Activated naive CD8-positive, alpha-beta T cell treated with anti-CD3 and anti-CD28 coated beads for 36 hours (primary cell): ENCODE data around the gene CBX5. TPM values are rescaled to one million over a fixed set of nuclear protein-coding genes. Genes with fewer than 3 reads are reported as not detected.
A peak's percentile ranks its signal among the peaks of the same experiment; 100 is the strongest.
"Not testable (repeated sequence)": the region's sequence is repeated elsewhere in the genome, so short reads cannot be mapped to it uniquely, and the experiment has no call there.

ENCODE experiments used
- DNase-seq: peaks from one replicate; pipeline ENCODE4 v3.0.0; 2021
- H3K27ac Mint-ChIP-seq: one replicate; pipeline ENCODE4 v1.8.0; 2022; ENCODE audit warnings: mild to moderate bottlenecking, moderate library complexity, mixed read lengths
- H3K27me3 Mint-ChIP-seq: one replicate; pipeline ENCODE4 v1.8.0; 2022; ENCODE audit warnings: mild to moderate bottlenecking, mixed read lengths
- H3K36me3 Mint-ChIP-seq: one replicate; pipeline ENCODE4 v1.8.0; 2021; ENCODE audit warnings: mild to moderate bottlenecking, mixed read lengths
- H3K4me1 Mint-ChIP-seq: one replicate; pipeline ENCODE4 v1.8.0; 2021; ENCODE audit warnings: mixed read lengths
- H3K4me3 Mint-ChIP-seq: one replicate; pipeline ENCODE4 v1.8.0; 2022; ENCODE audit warnings: mild to moderate bottlenecking, moderate library complexity, mixed read lengths
- H3K9me3 Mint-ChIP-seq: one replicate; pipeline ENCODE4 v1.8.0; 2022; ENCODE audit warnings: mixed read lengths
- total RNA-seq, 2 experiments: library from RNA; stranded (reverse); gene quantifications; one replicate each; pipeline ENCODE4 v1.2.3, GENCODE V29; 2021

Gene CBX5
- total RNA-seq, 2 experiments from 2014 or later: 101 to 105 TPM

- peak overlapping the region; percentile 66 for H3K27ac Mint-ChIP-seq
- H3K27me3 Mint-ChIP-seq: peaks cover 15% of the 10 kb centered on the region
- not testable (repeated sequence) for DNase-seq, H3K4me3 Mint-ChIP-seq, H3K9me3 Mint-ChIP-seq
- H3K4me1 Mint-ChIP-seq: peaks cover 52% of the 10 kb centered on the region
- peaks cover 15% of the 10 kb centered on the region for H3K36me3 Mint-ChIP-seq
These were observed 4.3 kb upstream of the CBX5 start for GRCh38 chr12:54284070-54284780.

GRCh38 chr12:54282949-54283593 is 3.1 kb upstream of the CBX5 start:
- Mint-ChIP-seq H3K27me3 (peaks cover 15% of the 10 kb centered on the region), H3K4me3 (no peak overlapping the region), H3K27ac (no peak overlapping the region), H3K36me3 (peaks cover 15% of the 10 kb centered on the region), H3K4me1 (peaks cover 53% of the 10 kb centered on the region), H3K9me3 (no peaks in the 10 kb centered on the region)
- DNase-seq: peak; percentile 32

DNA sequence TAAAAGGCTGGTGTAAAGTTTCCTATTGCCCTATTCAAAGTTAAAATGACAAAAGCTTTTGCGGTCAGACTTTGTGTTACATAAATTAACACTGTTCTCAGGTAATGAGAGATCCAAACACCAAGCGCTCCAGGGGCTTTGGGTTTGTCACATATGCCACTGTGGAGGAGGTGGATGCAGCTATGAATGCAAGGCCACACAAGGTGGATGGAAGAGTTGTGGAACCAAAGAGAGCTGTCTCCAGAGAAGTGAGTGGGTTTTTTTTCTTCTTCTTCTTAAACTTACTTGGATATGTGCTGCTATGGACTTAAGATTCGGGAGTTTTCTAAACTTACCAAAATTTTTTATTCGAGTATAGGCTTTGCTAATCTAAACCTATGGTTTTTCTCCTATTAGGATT is 1.8 kb upstream of the CBX5 start:
- H3K4me3 Mint-ChIP-seq, H3K9me3 Mint-ChIP-seq, DNase-seq, H3K36me3 Mint-ChIP-seq, H3K27ac Mint-ChIP-seq: not testable (repeated sequence)
- H3K27me3 Mint-ChIP-seq: peaks cover 15% of the 10 kb centered on the region
- peaks cover 61% of the 10 kb centered on the region for H3K4me1 Mint-ChIP-seq

GRCh38 chr12:54281261-54281638 is 1.3 kb upstream of the CBX5 start:
- not testable (repeated sequence) for DNase-seq, H3K27ac Mint-ChIP-seq, H3K4me3 Mint-ChIP-seq, H3K36me3 Mint-ChIP-seq, H3K9me3 Mint-ChIP-seq
- Mint-ChIP-seq H3K27me3 (peaks cover 15% of the 10 kb centered on the region), H3K4me1 (peaks cover 61% of the 10 kb centered on the region)

DNA sequence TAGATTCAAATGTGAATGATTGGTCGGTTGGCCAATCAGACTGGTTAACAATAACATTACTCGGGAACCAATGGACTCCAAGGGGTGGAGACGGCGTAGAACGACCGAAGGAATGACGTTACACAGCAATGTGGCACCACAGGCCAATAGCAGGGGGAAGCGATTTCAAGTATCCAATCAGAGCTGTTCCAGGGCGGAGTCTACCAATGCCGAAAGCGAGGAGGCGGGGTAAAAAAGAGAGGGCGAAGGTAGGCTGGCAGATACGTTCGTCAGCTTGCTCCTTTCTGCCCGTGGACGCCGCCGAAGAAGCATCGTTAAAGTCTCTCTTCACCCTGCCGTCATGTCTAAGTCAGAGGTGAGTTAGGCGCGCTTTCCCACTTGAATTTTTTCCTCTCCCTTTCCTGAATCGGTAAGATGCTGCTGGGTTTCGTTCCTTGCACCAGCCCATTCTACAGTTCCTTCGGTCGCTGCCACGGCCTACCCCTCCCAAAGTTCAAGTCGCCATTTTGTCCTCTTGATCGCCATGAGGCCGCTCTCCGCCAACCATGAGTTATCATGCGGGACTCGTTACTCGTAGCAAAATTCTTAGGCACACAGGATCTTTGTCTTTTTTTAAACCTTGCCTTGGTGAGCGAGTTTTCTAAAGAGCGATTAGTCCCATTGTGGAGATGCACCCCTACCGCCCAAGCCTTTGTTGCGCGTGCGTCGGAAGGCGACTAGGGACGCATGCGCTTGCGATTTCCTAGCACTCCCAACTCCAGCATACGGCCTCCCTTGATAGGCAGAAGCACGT is 742 bp upstream of the CBX5 start, which contains the start of gene HNRNPA1:
TSS of gene HNRNPA1 (plus strand) at position 259 of the 793 bp plus-strand sequence. CDS start at position 341, 82 bp downstream.
- no peak within 1 kb of the TSS for H3K4me3 Mint-ChIP-seq

DNA sequence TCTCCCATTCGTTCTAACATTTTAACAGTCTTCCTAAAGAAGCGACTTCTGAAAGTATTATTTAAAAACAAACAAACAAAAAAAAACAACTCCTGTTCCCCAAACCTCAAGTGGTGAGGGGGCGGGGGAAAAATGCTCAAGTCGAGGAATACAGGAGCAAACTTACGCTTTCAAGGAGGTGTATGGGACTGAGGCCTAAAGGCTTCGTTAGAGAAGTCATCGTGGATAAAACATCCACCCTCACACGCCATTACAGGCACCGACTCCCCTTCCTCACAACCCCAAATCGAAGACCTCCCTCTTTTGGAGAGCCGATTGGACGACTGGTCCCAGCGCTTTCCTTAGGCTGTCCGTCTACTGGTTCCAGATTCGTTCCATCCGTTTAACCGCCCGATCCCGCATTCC is 693 bp downstream of the CBX5 start:
- H3K4me1 Mint-ChIP-seq: peaks cover 60% of the 10 kb centered on the region
- peaks cover 15% of the 10 kb centered on the region for H3K27me3 Mint-ChIP-seq
- H3K9me3 Mint-ChIP-seq: no peaks in the 10 kb centered on the region
- H3K4me3 Mint-ChIP-seq: no peak overlapping the region
- H3K27ac Mint-ChIP-seq: no peak overlapping the region
- no peak for DNase-seq
- peaks cover 8% of the 10 kb centered on the region for H3K36me3 Mint-ChIP-seq

More for the DNA sequence above, 742 bp upstream of the CBX5 start, which contains the start of gene HNRNPA1:
- DNase-seq: peak; percentile 92
- Mint-ChIP-seq H3K36me3 (peaks cover 8% of the 10 kb centered on the region), H3K27ac (no peak within 1 kb of the TSS), H3K9me3 (no peaks in the 10 kb centered on the region), H3K27me3 (peaks cover 15% of the 10 kb centered on the region), H3K4me1 (peaks cover 62% of the 10 kb centered on the region)

DNA sequence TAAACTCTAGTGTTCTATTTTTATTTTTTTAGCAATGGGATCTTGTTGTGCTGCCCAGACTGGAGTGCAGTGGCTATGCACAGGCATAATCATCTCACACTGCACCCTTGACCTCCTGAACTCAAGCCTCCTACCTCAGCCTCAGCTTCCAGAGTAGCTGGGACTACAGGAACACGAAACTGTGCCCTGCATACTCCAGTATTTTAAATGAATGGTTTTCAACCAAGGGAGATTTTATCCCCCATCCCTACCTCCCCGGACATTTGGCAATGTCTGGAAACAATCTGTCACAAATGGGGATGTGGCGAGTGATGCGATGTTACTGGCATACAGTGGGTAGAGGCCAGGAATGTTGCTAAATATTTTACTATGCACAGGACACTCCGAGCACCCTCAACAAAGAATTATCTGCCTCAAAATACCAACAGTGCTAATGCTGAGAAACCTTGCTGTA is 2.1 kb downstream of the CBX5 start:
- peaks cover 56% of the 10 kb centered on the region for H3K4me1 Mint-ChIP-seq
- no peak for DNase-seq
- no peak overlapping the region for H3K4me3 Mint-ChIP-seq
- peaks cover 12% of the 10 kb centered on the region for H3K27me3 Mint-ChIP-seq
- H3K27ac Mint-ChIP-seq: no peak overlapping the region
- peaks cover 20% of the 10 kb centered on the region for H3K36me3 Mint-ChIP-seq
- H3K9me3 Mint-ChIP-seq: no peaks in the 10 kb centered on the region

DNA sequence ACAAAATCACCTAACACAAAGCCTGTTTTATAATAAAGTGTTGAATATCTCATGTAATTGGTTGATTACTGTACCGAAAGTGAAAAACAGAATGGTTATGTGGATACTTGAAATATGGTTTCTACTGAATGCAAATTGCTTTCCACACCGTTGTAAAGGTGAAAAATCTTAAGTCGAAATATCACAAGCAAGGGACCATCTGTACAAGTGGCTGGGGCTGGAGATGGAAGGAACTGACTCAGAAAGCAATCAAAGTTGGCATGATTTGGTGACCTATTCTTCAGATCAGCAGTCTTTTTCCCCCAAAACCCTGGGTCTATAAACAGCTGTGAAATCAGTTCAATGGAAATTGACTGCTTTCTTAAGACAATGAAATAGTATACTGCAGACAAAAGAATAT is 3.6 kb downstream of the CBX5 start:
- peaks cover 31% of the 10 kb centered on the region for H3K36me3 Mint-ChIP-seq
- no peaks in the 10 kb centered on the region for H3K9me3 Mint-ChIP-seq
- H3K27ac Mint-ChIP-seq: peak overlapping the region; percentile 72
- peaks cover 1% of the 10 kb centered on the region for H3K27me3 Mint-ChIP-seq
- DNase-seq: no peak
- peaks cover 55% of the 10 kb centered on the region for H3K4me1 Mint-ChIP-seq
- peak overlapping the region; percentile 56 for H3K4me3 Mint-ChIP-seq

GRCh38 chr12:54273981-54274380 is 5.9 kb downstream of the CBX5 start:
- peaks cover 66% of the 10 kb centered on the region for H3K4me1 Mint-ChIP-seq
- no peak overlapping the region for H3K4me3 Mint-ChIP-seq
- DNase-seq: no peak
- no peaks in the 10 kb centered on the region for H3K9me3 Mint-ChIP-seq
- no peak overlapping the region for H3K27ac Mint-ChIP-seq
- no peaks in the 10 kb centered on the region for H3K27me3 Mint-ChIP-seq
- peaks cover 31% of the 10 kb centered on the region for H3K36me3 Mint-ChIP-seq

- peak overlapping the region; percentile 2 for H3K27ac Mint-ChIP-seq
- H3K4me3 Mint-ChIP-seq: no peak overlapping the region
- peaks cover 33% of the 10 kb centered on the region for H3K36me3 Mint-ChIP-seq
- DNase-seq: no peak
- H3K9me3 Mint-ChIP-seq: no peaks in the 10 kb centered on the region
- H3K27me3 Mint-ChIP-seq: no peaks in the 10 kb centered on the region
- H3K4me1 Mint-ChIP-seq: peaks cover 57% of the 10 kb centered on the region
These were observed 7.7 kb downstream of the CBX5 start for GRCh38 chr12:54272214-54272613.

- no peaks in the 10 kb centered on the region for H3K9me3 Mint-ChIP-seq
- H3K4me1 Mint-ChIP-seq: peaks cover 40% of the 10 kb centered on the region
- no peak for DNase-seq
- H3K27me3 Mint-ChIP-seq: no peaks in the 10 kb centered on the region
- H3K4me3 Mint-ChIP-seq: no peak overlapping the region
- H3K27ac Mint-ChIP-seq: peak overlapping the region; percentile 67
- peaks cover 26% of the 10 kb centered on the region for H3K36me3 Mint-ChIP-seq
These were observed 9.6 kb downstream of the CBX5 start for GRCh38 chr12:54270345-54270744.

DNA sequence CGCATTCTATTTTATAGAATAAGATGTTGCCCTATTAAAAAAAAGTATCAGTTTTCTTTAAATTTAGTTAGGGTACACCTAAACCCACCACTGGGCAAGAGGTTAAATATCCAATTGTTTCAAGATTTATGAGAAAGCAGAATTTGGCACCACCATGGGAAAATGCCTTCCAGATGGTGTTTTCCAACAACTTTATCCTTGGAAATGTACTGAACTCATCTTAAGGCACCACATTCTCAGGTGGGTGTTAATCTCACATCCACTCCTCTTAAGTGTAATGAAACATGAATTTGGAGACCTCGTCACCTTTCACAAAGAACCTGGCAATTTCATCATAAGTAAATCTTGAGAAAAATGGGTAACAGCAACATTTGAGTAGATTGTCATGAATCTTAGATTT is 13.1 kb downstream of the CBX5 start:
- peaks cover 7% of the 10 kb centered on the region for H3K36me3 Mint-ChIP-seq
- H3K27ac Mint-ChIP-seq: no peak overlapping the region
- peaks cover 18% of the 10 kb centered on the region for H3K4me1 Mint-ChIP-seq
- H3K9me3 Mint-ChIP-seq: no peaks in the 10 kb centered on the region
- H3K27me3 Mint-ChIP-seq: no peaks in the 10 kb centered on the region
- no peak for DNase-seq
- no peak overlapping the region for H3K4me3 Mint-ChIP-seq

DNA sequence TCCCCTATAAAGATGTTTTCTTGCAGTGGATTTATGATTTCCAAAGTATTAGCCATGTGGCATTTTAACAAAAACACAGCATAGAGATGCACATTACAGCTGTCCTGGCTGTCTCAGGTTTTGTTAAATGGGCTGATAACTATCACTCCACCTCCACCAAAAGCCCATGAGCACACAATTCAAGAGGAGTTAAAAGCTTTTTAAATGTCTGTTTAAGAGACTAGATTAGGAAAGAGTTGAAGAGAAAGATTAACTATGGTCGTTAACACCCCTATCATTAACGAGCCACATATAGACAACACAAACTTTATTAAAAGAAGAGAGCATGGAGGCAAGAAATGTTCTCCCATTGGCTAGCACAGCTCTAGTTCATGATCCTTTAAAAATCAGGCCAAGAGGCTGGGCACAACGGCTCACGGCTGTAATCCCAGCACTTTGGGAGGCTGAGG is 14.5 kb downstream of the CBX5 start:
- no peak overlapping the region for H3K4me3 Mint-ChIP-seq
- DNase-seq: no peak
- no peaks in the 10 kb centered on the region for H3K27me3 Mint-ChIP-seq
- no peaks in the 10 kb centered on the region for H3K9me3 Mint-ChIP-seq
- H3K4me1 Mint-ChIP-seq: peaks cover 11% of the 10 kb centered on the region
- H3K27ac Mint-ChIP-seq: no peak overlapping the region
- H3K36me3 Mint-ChIP-seq: peaks cover 6% of the 10 kb centered on the region

DNA sequence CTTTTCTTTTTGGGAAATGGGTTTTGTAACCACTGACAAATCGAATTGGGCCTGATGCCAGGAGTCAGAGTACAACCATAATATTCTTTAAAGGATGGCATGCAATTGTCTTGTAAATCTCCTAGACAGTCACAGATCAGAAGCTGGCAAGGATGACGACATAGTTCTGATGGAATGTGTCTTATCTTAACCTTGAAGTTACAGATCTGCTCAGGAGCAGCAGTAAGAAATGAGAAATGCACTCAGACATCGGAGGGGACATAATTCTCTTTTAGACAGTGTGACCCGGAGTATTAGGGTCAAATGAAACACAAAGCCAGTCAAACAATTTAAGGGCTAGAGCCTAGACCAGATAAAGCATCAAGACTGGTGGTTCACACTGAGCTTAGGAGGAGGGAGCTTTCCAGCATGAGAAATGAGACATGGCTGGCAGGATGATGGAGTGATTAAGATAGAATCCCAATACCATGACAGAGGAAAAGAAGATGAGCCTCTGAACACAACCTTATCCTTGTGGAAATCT is 17.5 kb downstream of the CBX5 start:
- H3K9me3 Mint-ChIP-seq: no peaks in the 10 kb centered on the region
- no peaks in the 10 kb centered on the region for H3K27me3 Mint-ChIP-seq
- H3K27ac Mint-ChIP-seq: no peak overlapping the region
- H3K4me1 Mint-ChIP-seq: peaks cover 22% of the 10 kb centered on the region
- no peak for DNase-seq
- H3K4me3 Mint-ChIP-seq: no peak overlapping the region
- peaks cover 6% of the 10 kb centered on the region for H3K36me3 Mint-ChIP-seq
